Thyroid gland (tissue), 4 donors: ENCODE results near the gene SLC16A8.

Experiments used
- POLR2A ChIP-seq, 2 donors: fragments of 450-650 bp; IDR thresholded peaks; one replicate each; pipeline ENCODE4 v1.6.1; 2017; ENCODE audit warnings: antibody characterized with exemption in 2 of 2, mild to moderate bottlenecking in 2 of 2, moderate library complexity in 1 of 2
- TF ChIP-seq, protein P1 (sequence below), 6 experiments: fragments of 200-600 bp in 3 of 6; fragments of 450-650 bp in 3 of 6; sonication (generic) in 3 of 6; IDR thresholded peaks; one replicate each; pipeline ENCODE4 v1.5.1; 2016 to 2019; ENCODE audit warnings: antibody characterized with exemption in 6 of 6, mild to moderate bottlenecking in 2 of 6, inconsistent platforms in 1 of 6, moderate library complexity in 1 of 6

DNA sequence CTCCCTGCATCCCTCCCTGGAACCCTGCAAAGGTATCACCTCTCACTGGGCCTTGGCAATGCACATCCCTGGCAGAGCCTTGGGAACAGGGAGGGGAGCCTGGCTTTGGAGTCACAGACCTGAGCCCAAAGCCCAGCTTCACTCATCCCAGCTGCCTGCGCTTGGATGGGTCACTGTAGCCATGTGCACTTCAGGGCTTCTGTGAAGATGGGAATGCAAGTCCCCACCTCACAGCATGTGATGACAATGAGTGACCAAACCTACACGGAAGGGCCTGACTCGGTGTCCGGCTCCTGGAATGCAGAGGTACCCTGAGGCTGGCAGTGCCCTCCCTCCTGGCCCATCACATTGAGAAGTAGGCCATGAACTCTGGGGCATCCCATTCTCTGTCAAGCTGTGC, 49.3 kb upstream of the SLC16A8 start:
- TF ChIP-seq, protein P1, sequence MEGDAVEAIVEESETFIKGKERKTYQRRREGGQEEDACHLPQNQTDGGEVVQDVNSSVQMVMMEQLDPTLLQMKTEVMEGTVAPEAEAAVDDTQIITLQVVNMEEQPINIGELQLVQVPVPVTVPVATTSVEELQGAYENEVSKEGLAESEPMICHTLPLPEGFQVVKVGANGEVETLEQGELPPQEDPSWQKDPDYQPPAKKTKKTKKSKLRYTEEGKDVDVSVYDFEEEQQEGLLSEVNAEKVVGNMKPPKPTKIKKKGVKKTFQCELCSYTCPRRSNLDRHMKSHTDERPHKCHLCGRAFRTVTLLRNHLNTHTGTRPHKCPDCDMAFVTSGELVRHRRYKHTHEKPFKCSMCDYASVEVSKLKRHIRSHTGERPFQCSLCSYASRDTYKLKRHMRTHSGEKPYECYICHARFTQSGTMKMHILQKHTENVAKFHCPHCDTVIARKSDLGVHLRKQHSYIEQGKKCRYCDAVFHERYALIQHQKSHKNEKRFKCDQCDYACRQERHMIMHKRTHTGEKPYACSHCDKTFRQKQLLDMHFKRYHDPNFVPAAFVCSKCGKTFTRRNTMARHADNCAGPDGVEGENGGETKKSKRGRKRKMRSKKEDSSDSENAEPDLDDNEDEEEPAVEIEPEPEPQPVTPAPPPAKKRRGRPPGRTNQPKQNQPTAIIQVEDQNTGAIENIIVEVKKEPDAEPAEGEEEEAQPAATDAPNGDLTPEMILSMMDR (IDR thresholded peaks at IDR 0.05) = no peak
- no peak for TF ChIP-seq POLR2A (IDR thresholded peaks at IDR 0.05)
